K562 (cell line): Measurements from ENCODE around the gene CDHR2. TPM values are rescaled to one million over a fixed set of nuclear protein-coding genes. Genes with fewer than 3 reads are reported as not detected.

Experiments used
- CBX8 ChIP-seq: fragments of 200-600 bp; sonication (generic); IDR thresholded peaks from 2 replicates; pipeline ENCODE4 v1.6.1; 2012; ENCODE audit warnings: borderline replicate concordance, mixed run types, low read depth, mild to moderate bottlenecking, moderate library complexity, mixed read lengths, low read length, control low read depth, inconsistent platforms; ENCODE audit not compliant: poor library complexity, severe bottlenecking; ENCODE audit errors: extremely low read depth
- CTBP1 ChIP-seq: fragments of 450-650 bp; IDR thresholded peaks from 2 replicates; pipeline ENCODE4 v1.6.1; 2016; ENCODE audit warnings: borderline replicate concordance
- E2F6 ChIP-seq, 2 experiments: IDR thresholded peaks; 2 replicates each; pipeline ENCODE4 v1.6.1; 2011; ENCODE audit warnings: borderline replicate concordance in 1 of 2, control low read depth in 1 of 2, low read depth in 1 of 2, low read length in 1 of 2, mild to moderate bottlenecking in 1 of 2, mixed read lengths in 1 of 2, moderate library complexity in 1 of 2; ENCODE audit not compliant: insufficient read depth in 1 of 2, insufficient read length in 1 of 2, poor library complexity in 1 of 2, severe bottlenecking in 1 of 2; ENCODE audit errors: extremely low read depth in 1 of 2
- EP400 ChIP-seq: fragments of 450-650 bp; IDR thresholded peaks from 2 replicates; pipeline ENCODE4 v1.6.1; 2017; ENCODE audit warnings: antibody characterized with exemption, mild to moderate bottlenecking, moderate library complexity
- FOXJ3 ChIP-seq: sonication (generic); formaldehyde crosslinking; IDR thresholded peaks from 2 replicates; pipeline ENCODE4 v1.4.0; 2020; ENCODE audit warnings: mild to moderate bottlenecking, missing genetic modification reagents
- GATAD2B ChIP-seq: fragments of 450-650 bp; IDR thresholded peaks from 2 replicates; pipeline ENCODE4 v1.6.1; 2017; ENCODE audit warnings: mild to moderate bottlenecking, borderline replicate concordance
- HDAC6 ChIP-seq: IDR thresholded peaks from 2 replicates; pipeline ENCODE4 v1.6.1; 2012; ENCODE audit warnings: low read depth, mild to moderate bottlenecking, control low read depth, inconsistent platforms, low read length, moderate library complexity
- HNRNPLL ChIP-seq: fragments of 200-400 bp; formaldehyde crosslinking; IDR thresholded peaks from 2 replicates; pipeline ENCODE4 v1.6.1; 2017; ENCODE audit warnings: low read length, low read depth, mild to moderate bottlenecking; ENCODE audit not compliant: poor library complexity, severe bottlenecking
- MXD1 ChIP-seq: fragments of 250-450 bp; sonication (Bioruptor Pico); IDR thresholded peaks from 2 replicates; pipeline ENCODE4 v1.8.0; 2021; ENCODE audit warnings: borderline replicate concordance, mild to moderate bottlenecking, moderate library complexity; ENCODE audit not compliant: poor library complexity, severe bottlenecking
- NFRKB ChIP-seq: fragments of 450-650 bp; IDR thresholded peaks from 2 replicates; pipeline ENCODE4 v1.6.1; 2016; ENCODE audit warnings: low read depth
- NONO ChIP-seq, 2 experiments: fragments of 200-400 bp in 1 of 2; fragments of 450-650 bp in 1 of 2; formaldehyde crosslinking in 1 of 2; IDR thresholded peaks; 2 replicates each; pipeline ENCODE4 v1.6.1; 2017; ENCODE audit warnings: low read depth in 2 of 2, mild to moderate bottlenecking in 2 of 2, moderate library complexity in 2 of 2, low read length in 1 of 2
- PHF8 ChIP-seq: fragments of 200-600 bp; sonication (generic); IDR thresholded peaks from 2 replicates; pipeline ENCODE4 v1.6.1; 2012; ENCODE audit warnings: mixed run types, mild to moderate bottlenecking, inconsistent platforms, low read length, moderate library complexity, borderline replicate concordance
- POLR2A ChIP-seq: fragments of 450-650 bp; conservative IDR thresholded peaks from 2 replicates; pipeline ENCODE4 v1.6.1; 2016
- PYGO2 ChIP-seq: fragments of 450-650 bp; IDR thresholded peaks from 2 replicates; pipeline ENCODE4 v1.6.1; 2016; ENCODE audit warnings: mild to moderate bottlenecking, missing genetic modification characterization, moderate library complexity, missing compliant biosample characterization
- RBM22 ChIP-seq: fragments of 200-400 bp; formaldehyde crosslinking; IDR thresholded peaks from 2 replicates; pipeline ENCODE4 v1.6.1; 2018; ENCODE audit warnings: low read length, low read depth; ENCODE audit not compliant: poor library complexity, severe bottlenecking
- RNF2 ChIP-seq: sonication (generic); IDR thresholded peaks from 2 replicates; pipeline ENCODE4 v1.6.1; 2016
- SREBF1 ChIP-seq: fragments of 150-350 bp; IDR thresholded peaks from 2 replicates; pipeline ENCODE4 v1.6.1; 2014; ENCODE audit warnings: antibody characterized with exemption, low read depth, low read length, borderline replicate concordance
- TEAD4 ChIP-seq, 2 experiments: sonication (generic) in 1 of 2; formaldehyde crosslinking in 1 of 2; IDR thresholded peaks; 2 replicates each; pipeline versions ENCODE4 v1.6.1 to v1.8.0; 2012 to 2022; ENCODE audit warnings: borderline replicate concordance in 1 of 2, inconsistent platforms in 1 of 2, low read length in 1 of 2, mild to moderate bottlenecking in 1 of 2, missing genetic modification reagents in 1 of 2
- ZBTB17 ChIP-seq: fragments of 450-650 bp; formaldehyde crosslinking; IDR thresholded peaks from 2 replicates; pipeline ENCODE4 v1.4.0; 2020; ENCODE audit warnings: mild to moderate bottlenecking
- ZBTB49 ChIP-seq: sonication (generic); formaldehyde crosslinking; IDR thresholded peaks from 2 replicates; pipeline ENCODE4 v1.8.0; 2022; ENCODE audit warnings: missing genetic modification reagents, mild to moderate bottlenecking, borderline replicate concordance
- ZNF512 ChIP-seq: IDR thresholded peaks from 2 replicates; pipeline ENCODE4 v1.6.1; 2016; ENCODE audit warnings: missing genetic modification characterization, missing compliant biosample characterization
- polyA plus RNA-seq, 8 experiments: library from polyadenylated mRNA; depleted of rRNA in 4 of 8; stranded (reverse) in 5 of 8; unstranded in 3 of 8; fragments of >200 nt; fragmentation: Nextera tagmentation in 2 of 8; fragmentation: Illumina TruSeq in 1 of 8; extraction: Ambion mirVana in 2 of 8; extraction: Trizol in 1 of 8; gene quantifications; 2 replicates each; pipeline versions ENCODE4 v1.2.1 to v1.2.3, GENCODE V29; 2011 to 2014; ENCODE audit warnings: inconsistent platforms in 1 of 8, missing spikeins in 1 of 8
- total RNA-seq, 7 experiments: library from RNA; depleted of rRNA in 6 of 7; stranded (reverse); fragments of >200 nt in 6 of 7; fragmentation: Illumina TruSeq in 2 of 7; extraction: Trizol in 2 of 7; gene quantifications; 2 replicates each; pipeline versions ENCODE4 v1.2.1 to v1.2.3, GENCODE V29; 2011 to 2021; ENCODE audit warnings: low replicate concordance in 1 of 7

CDHR2 gene
- total and polyA plus RNA-seq, 9 of the 15 experiments (the other 6 are each of a cell fraction or from before 2014, with no cell fraction given) = 0.01 to 0.62 (median 0.09) TPM; not detected in 2

DNA sequence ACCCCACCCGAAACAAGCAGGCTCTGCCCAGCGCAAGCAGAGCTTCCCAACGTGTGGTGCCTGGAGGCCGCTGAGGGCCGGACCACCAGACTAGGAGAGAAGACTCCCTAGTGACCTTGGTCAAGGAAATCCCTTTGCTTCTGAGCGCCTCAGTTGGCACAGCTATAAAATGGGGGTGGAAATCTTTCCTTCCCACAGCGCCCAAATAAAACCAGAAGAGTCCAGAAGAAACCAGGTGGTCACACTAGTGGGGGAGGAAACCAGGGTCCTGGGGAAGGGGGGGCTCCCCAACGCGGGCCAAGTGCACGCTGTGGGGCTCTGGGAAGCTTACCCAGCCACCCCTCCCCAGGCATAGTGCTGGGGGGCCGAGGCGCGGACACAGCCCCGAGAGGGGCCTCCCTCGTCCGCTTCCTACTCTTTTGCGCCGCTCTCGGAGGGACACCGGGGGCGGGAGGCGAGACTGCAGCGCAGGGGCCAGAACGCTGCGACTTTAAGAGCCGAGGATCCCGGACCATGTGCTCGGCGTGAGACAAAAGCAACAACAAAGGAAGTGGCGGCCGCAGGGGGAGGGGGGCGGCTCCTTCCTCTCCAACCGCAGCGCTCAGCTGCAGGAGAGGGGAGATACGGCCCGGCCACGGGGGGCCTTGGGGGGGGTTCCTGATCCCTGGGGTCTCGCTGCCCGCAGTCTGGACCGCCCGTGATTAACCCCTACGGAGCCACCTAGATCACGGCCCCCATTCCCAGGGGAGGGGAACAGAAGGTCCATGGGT lies 12.8 kb upstream of the CDHR2 start (continued):
- 0 out of 2 replicates have a peak, but pooled peaks have one; percentile 52 for TF ChIP-seq NFRKB
- TF ChIP-seq ZBTB49 (CRISPR knock-in tag) = no peak
- TF ChIP-seq CTBP1 = no peak
- peak; percentile 30 to 61 for TF ChIP-seq E2F6 (IDR thresholded peaks at IDR 0.05; ENCODE audit: borderline replicate concordance in 1 of 2, extremely low read depth in 1 of 2, insufficient read depth in 1 of 2, insufficient read length in 1 of 2, low read depth in 1 of 2, low read length in 1 of 2, poor library complexity in 1 of 2, severe bottlenecking in 1 of 2)
- TF ChIP-seq HNRNPLL = no peak
- no peak for TF ChIP-seq MXD1
- peak; percentile 91 for TF ChIP-seq EP400
- no peak for TF ChIP-seq TEAD4 (IDR thresholded peaks at IDR 0.05; ENCODE audit: low read length)
- no peak for TF ChIP-seq TEAD4 (CRISPR knock-in tag; IDR thresholded peaks at IDR 0.05; ENCODE audit: borderline replicate concordance)
- TF ChIP-seq SREBF1 = no peak
- TF ChIP-seq CBX8 = no peak
- TF ChIP-seq GATAD2B = no peak
- peak; percentile 45 for TF ChIP-seq POLR2A
- TF ChIP-seq PHF8 = peak; percentile 31; the same call in 1 of the 2 replicates
- no peak for TF ChIP-seq NONO (IDR thresholded peaks at IDR 0.05; ENCODE audit: low read depth in 2 of 2, low read length in 1 of 2)
- TF ChIP-seq RNF2 = peak; percentile 46; the same call in 1 of the 2 replicates
- TF ChIP-seq RBM22 = no peak
- TF ChIP-seq ZNF512 (tag) = no peak
- TF ChIP-seq FOXJ3 = no peak
- no peak for TF ChIP-seq ZBTB17 (CRISPR knock-in tag)
- no peak for TF ChIP-seq PYGO2
- no peak for TF ChIP-seq HDAC6
